Parathyroid adenoma (tissue), 2 donors: ENCODE measurements around the gene CCL26.

Experiments
- H2AFZ ChIP-seq: fragments of 300-600 bp; sonication (generic); one replicate; pipeline ENCODE4 v1.7.0; 2017; ENCODE audit warnings: antibody characterized with exemption, mild to moderate bottlenecking
- H3K27ac ChIP-seq: fragments of 300-600 bp; sonication (generic); one replicate; pipeline ENCODE4 v1.7.0; 2017
- H3K27me3 ChIP-seq: fragments of 300-600 bp; sonication (generic); one replicate; pipeline ENCODE4 v1.7.0; 2017; ENCODE audit warnings: low read length; ENCODE audit not compliant: control insufficient read depth, insufficient read depth
- H3K36me3 ChIP-seq: fragments of 300-600 bp; sonication (generic); one replicate; pipeline ENCODE4 v1.7.0; 2017; ENCODE audit warnings: low read length; ENCODE audit not compliant: control insufficient read depth, insufficient read depth
- H3K4me1 ChIP-seq: fragments of 300-600 bp; sonication (generic); one replicate; pipeline ENCODE4 v1.7.0; 2017; ENCODE audit warnings: control low read depth
- H3K4me2 ChIP-seq: fragments of 300-600 bp; sonication (generic); one replicate; pipeline ENCODE4 v1.7.0; 2017; ENCODE audit warnings: low read length
- H3K4me3 ChIP-seq: fragments of 300-600 bp; sonication (generic); one replicate; pipeline ENCODE4 v1.7.0; 2017; ENCODE audit warnings: low read depth, low read length
- H3K79me2 ChIP-seq: fragments of 300-600 bp; sonication (generic); one replicate; pipeline ENCODE4 v1.7.0; 2017; ENCODE audit warnings: control low read depth
- H3K9ac ChIP-seq: fragments of 300-600 bp; sonication (generic); one replicate; pipeline ENCODE4 v1.7.0; 2017; ENCODE audit warnings: mild to moderate bottlenecking
- H3K9me3 ChIP-seq: fragments of 300-600 bp; sonication (generic); one replicate; pipeline ENCODE4 v1.7.0; 2017; ENCODE audit warnings: low read length; ENCODE audit not compliant: control insufficient read depth
- CTCF ChIP-seq: fragments of 300-600 bp; sonication (generic); IDR thresholded peaks from one replicate; pipeline ENCODE4 v1.7.0; 2017; ENCODE audit warnings: antibody characterized with exemption, mild to moderate bottlenecking
- donor health status: primary hyperparathyroidism.

Gene CCL26

DNA sequence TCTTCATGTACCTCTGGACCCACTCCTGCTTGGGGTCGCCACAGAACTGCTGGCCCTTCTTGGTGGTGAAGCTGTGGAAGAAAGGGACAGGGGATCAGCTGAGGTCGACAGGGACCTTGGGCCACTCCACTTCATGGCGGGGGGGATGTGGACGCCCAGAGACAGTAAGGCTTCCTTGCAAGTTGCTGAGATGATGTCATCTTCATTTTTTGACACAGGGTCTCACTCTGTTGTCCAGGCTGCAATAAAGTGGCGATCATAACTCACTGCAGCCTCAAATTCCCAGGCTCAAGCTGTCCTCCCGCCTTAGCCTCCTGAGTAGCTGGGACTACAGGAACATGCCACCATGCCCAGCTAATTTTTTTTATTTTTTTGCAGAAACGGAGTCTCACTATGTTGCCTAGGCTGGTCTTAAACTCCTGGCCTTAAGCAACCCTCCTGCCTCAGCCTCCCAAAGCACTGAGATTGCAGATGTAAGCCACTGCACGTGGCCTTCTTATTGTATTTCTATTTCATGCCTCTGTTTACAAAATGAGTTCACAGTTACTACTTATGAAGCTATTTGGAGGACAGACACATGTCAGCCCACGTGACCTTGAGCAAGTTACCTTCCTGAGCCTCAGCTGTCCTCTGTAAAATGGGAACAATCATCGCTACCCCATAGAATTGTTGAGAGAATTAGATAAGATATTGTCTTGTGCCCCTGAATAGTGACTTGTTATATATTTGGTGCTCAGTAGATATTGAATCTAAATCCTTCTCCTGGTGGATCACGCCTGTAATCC, 40.1 kb upstream of the CCL26 start:
- Histone ChIP-seq H3K9ac (no peak overlapping the region), H3K9me3 (no peaks in the 10 kb centered on the region)
- TF ChIP-seq CTCF = no peak

DNA sequence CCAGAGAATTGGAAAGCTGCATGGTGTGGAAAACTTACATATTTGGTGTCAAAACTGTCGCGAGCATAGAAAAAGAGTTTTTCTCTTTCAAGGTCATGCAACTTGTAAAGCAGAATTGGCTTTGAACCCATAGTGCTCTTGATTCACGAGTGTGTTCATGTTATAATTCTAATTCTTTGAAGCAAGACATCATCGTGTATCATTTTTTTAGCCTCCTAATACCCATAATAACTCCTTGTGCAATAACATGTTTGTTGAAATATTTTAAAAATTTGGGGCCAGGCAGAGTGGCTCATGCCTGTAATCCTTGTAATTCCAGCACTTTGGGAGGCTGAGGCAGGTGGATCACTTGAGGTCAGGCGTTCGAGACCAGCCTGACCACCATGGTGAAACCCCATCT, 37.4 kb upstream of the CCL26 start:
- no peak for TF ChIP-seq CTCF
- no peak overlapping the region for H2AFZ ChIP-seq
- no peak overlapping the region for H3K9ac ChIP-seq
- no peaks in the 10 kb centered on the region for H3K79me2 ChIP-seq
- H3K36me3 ChIP-seq = no peaks in the 10 kb centered on the region
- H3K4me3 ChIP-seq = no peak overlapping the region
- H3K4me2 ChIP-seq = no peak overlapping the region
- no peaks in the 10 kb centered on the region for H3K9me3 ChIP-seq
- no peaks in the 10 kb centered on the region for H3K4me1 ChIP-seq
- H3K27ac ChIP-seq = no peak overlapping the region
- H3K27me3 ChIP-seq = no peaks in the 10 kb centered on the region

More for the DNA sequence above, 40.1 kb upstream of the CCL26 start:
- Histone ChIP-seq H3K4me1 (no peaks in the 10 kb centered on the region), H2AFZ (no peak overlapping the region), H3K36me3 (no peaks in the 10 kb centered on the region), H3K4me3 (no peak overlapping the region), H3K4me2 (no peak overlapping the region), H3K27me3 (no peaks in the 10 kb centered on the region), H3K79me2 (no peaks in the 10 kb centered on the region), H3K27ac (no peak overlapping the region)

DNA sequence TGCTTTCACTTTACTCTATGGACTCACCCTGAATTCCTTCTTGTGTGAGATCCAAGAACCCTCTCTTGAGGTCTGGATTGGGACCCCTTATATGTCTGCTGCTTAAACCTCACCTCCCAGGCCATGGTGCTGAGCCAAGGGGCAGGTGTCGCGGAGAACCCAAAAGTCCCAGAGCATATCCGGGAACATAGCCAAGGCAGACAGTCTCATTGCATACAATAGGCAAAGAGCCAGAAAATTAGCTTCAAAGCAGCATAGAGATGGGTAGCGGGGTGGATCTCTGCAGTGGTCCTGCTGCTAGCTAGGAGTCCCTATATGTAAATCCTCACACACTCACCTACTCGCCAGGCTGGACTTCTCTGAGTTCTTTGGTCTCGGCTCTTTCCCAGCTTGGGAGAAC, 36.1 kb upstream of the CCL26 start:
- Histone ChIP-seq H3K9ac (no peak overlapping the region), H3K4me2 (no peak overlapping the region), H3K4me1 (peaks cover 12% of the 10 kb centered on the region), H2AFZ (peak overlapping the region; percentile 13), H3K36me3 (no peaks in the 10 kb centered on the region), H3K9me3 (no peaks in the 10 kb centered on the region), H3K27me3 (no peaks in the 10 kb centered on the region), H3K27ac (no peak overlapping the region), H3K4me3 (no peak overlapping the region), H3K79me2 (no peaks in the 10 kb centered on the region)
- TF ChIP-seq CTCF = no peak

- TF ChIP-seq CTCF = no peak
Measured at GRCh38 chr7:75807452-75807851, 35.4 kb upstream of the CCL26 start.

More at GRCh38 chr7:75807452-75807851, 35.4 kb upstream of the CCL26 start:
- H3K36me3 ChIP-seq = no peaks in the 10 kb centered on the region
- H3K4me1 ChIP-seq = peaks cover 13% of the 10 kb centered on the region
- no peak overlapping the region for H3K4me3 ChIP-seq
- H3K79me2 ChIP-seq = no peaks in the 10 kb centered on the region
- no peak overlapping the region for H3K27ac ChIP-seq
- no peak overlapping the region for H3K4me2 ChIP-seq
- no peaks in the 10 kb centered on the region for H3K9me3 ChIP-seq
- H2AFZ ChIP-seq = no peak overlapping the region
- H3K9ac ChIP-seq = no peak overlapping the region
- no peaks in the 10 kb centered on the region for H3K27me3 ChIP-seq
